NT2/D1 (cell line): Measurements from ENCODE around the gene CDC42BPA.

Source experiments
- DNase-seq: peaks from one replicate; pipeline ENCODE4 v3.0.0-alpha.2; 2011; ENCODE audit warnings: low read depth, low spot score
- H3K27me3 ChIP-seq: 2 replicates; pipeline ENCODE4 v1.6.0; 2011; ENCODE audit warnings: mild to moderate bottlenecking; ENCODE audit not compliant: insufficient read length, insufficient read depth
- H3K36me3 ChIP-seq: 2 replicates; pipeline ENCODE4 v1.6.1; 2011; ENCODE audit warnings: mild to moderate bottlenecking, low read length, mixed read lengths; ENCODE audit not compliant: insufficient read depth, insufficient read length
- H3K4me1 ChIP-seq: 2 replicates; pipeline ENCODE4 v1.5.1; 2011; ENCODE audit not compliant: insufficient read depth, insufficient read length
- H3K4me3 ChIP-seq: 2 replicates; pipeline ENCODE4 v1.5.1; 2011; ENCODE audit warnings: low read depth; ENCODE audit not compliant: insufficient read length
- H3K9ac ChIP-seq: 2 replicates; pipeline ENCODE4 v1.6.0; 2011; ENCODE audit warnings: low read depth; ENCODE audit not compliant: insufficient read length
- H3K9me3 ChIP-seq: 2 replicates; pipeline ENCODE4 v1.5.1; 2011; ENCODE audit warnings: mild to moderate bottlenecking, low read length; ENCODE audit not compliant: insufficient read depth
- SUZ12 ChIP-seq: IDR thresholded peaks from 2 replicates; pipeline ENCODE4 v1.6.1; 2011; ENCODE audit not compliant: insufficient read length, insufficient read depth; ENCODE audit errors: extremely low read depth
- YY1 ChIP-seq: IDR thresholded peaks from 2 replicates; pipeline ENCODE4 v1.6.1; 2011; ENCODE audit not compliant: insufficient read length, insufficient read depth
- ZNF274 ChIP-seq: IDR thresholded peaks from 2 replicates; pipeline ENCODE4 v1.6.1; 2011; ENCODE audit warnings: mild to moderate bottlenecking, low read depth, low read length

The CDC42BPA gene

DNA sequence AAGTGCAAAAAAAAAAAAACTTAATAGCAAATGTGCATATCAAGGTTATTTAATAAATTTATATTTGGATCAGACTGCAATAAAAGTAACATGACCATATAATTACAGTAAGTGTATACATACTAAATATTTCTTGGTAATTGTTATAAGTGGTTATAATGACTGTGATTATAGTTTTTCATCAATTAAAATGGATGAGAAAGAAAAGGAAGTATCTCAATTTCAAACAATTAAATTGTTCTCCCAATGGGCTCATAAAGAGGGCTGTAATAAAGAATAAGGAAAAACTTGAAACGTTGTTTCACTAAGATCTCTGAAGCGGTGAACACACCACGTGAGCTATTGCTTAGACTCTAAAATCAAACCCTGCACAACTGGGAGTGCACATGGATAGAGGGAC lies 104.1 kb downstream of the CDC42BPA start:
- no peaks in the 10 kb centered on the region for H3K9me3 ChIP-seq
- no peak overlapping the region for H3K9ac ChIP-seq
- no peak for DNase-seq
- H3K4me1 ChIP-seq = no peaks in the 10 kb centered on the region
- no peak for TF ChIP-seq YY1
- no peak for TF ChIP-seq SUZ12
- TF ChIP-seq ZNF274 = no peak
- no peaks in the 10 kb centered on the region for H3K27me3 ChIP-seq
- H3K36me3 ChIP-seq = peaks cover 16% of the 10 kb centered on the region
- H3K4me3 ChIP-seq = no peak overlapping the region

- DNase-seq = no peak
- peaks cover 16% of the 10 kb centered on the region for H3K36me3 ChIP-seq
- no peak overlapping the region for H3K9ac ChIP-seq
- no peak overlapping the region for H3K4me3 ChIP-seq
- no peaks in the 10 kb centered on the region for H3K27me3 ChIP-seq
- no peaks in the 10 kb centered on the region for H3K9me3 ChIP-seq
- TF ChIP-seq SUZ12 = no peak
- no peak for TF ChIP-seq YY1
- H3K4me1 ChIP-seq = no peaks in the 10 kb centered on the region
Observed at GRCh38 chr1:227213426-227213825, 104.9 kb downstream of the CDC42BPA start.

- H3K36me3 ChIP-seq = peaks cover 16% of the 10 kb centered on the region
- no peaks in the 10 kb centered on the region for H3K27me3 ChIP-seq
- no peaks in the 10 kb centered on the region for H3K4me1 ChIP-seq
- H3K9ac ChIP-seq = no peak overlapping the region
- DNase-seq = no peak
- H3K4me3 ChIP-seq = no peak overlapping the region
- no peak for TF ChIP-seq ZNF274
- TF ChIP-seq YY1 = no peak
- TF ChIP-seq SUZ12 = no peak
- H3K9me3 ChIP-seq = no peaks in the 10 kb centered on the region
Observed at GRCh38 chr1:227212164-227212563, 106.1 kb downstream of the CDC42BPA start.

DNA sequence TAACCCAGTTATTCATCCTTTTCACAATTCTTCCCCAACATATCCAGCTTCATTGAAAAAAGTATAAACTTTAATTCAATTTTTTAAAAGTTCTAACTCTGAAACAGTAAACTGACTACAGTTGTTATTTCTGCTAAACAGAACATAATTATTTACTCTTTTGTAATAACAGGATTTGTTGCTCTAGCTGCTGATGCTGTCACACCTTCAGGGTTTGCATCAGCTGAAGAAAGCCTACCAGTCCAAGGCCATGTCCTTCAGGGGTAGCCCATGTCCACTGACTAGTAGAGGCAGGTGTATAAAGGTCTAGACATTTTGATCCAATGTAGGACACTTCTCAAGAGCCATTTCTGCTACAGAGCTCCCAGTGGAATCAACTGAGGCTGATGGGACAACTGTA lies 107.7 kb downstream of the CDC42BPA start:
- Histone ChIP-seq H3K9ac (no peak overlapping the region), H3K4me3 (no peak overlapping the region), H3K27me3 (no peaks in the 10 kb centered on the region), H3K36me3 (peaks cover 16% of the 10 kb centered on the region), H3K9me3 (no peaks in the 10 kb centered on the region), H3K4me1 (no peaks in the 10 kb centered on the region)
- no peak for DNase-seq
- no peak for TF ChIP-seq YY1
- no peak for TF ChIP-seq SUZ12
- no peak for TF ChIP-seq ZNF274

GRCh38 chr1:227197064-227197463 lies 121.2 kb downstream of the CDC42BPA start:
- H3K36me3 ChIP-seq = peaks cover 5% of the 10 kb centered on the region
- no peaks in the 10 kb centered on the region for H3K27me3 ChIP-seq
- H3K4me3 ChIP-seq = no peak overlapping the region
- H3K9ac ChIP-seq = no peak overlapping the region
- no peaks in the 10 kb centered on the region for H3K9me3 ChIP-seq
- no peaks in the 10 kb centered on the region for H3K4me1 ChIP-seq
- no peak for DNase-seq
- TF ChIP-seq ZNF274 = no peak
- TF ChIP-seq SUZ12 = no peak
- no peak for TF ChIP-seq YY1

DNA sequence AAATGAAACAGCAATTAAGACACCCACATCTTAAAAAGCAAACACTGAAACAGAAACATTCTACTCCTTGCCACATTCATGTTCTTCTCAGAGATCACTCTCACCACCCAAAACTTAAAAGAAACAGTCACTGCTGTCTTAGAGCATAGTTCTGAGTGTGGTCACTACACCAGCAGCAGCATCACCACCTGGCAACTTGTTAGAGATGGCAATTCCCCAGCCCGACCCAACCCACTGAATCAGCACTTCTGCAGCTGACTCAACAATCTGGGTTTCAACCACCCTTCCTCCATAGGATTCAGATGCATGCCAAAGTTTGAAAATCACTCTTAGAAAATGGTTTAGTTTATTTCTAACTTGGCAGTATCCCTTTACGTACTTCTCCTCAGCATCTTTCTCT lies 126.1 kb downstream of the CDC42BPA start:
- Histone ChIP-seq H3K9ac (no peak overlapping the region), H3K4me3 (no peak overlapping the region), H3K4me1 (no peaks in the 10 kb centered on the region), H3K9me3 (no peaks in the 10 kb centered on the region), H3K27me3 (no peaks in the 10 kb centered on the region), H3K36me3 (peaks cover 7% of the 10 kb centered on the region)
- DNase-seq = no peak
- no peak for TF ChIP-seq YY1
- no peak for TF ChIP-seq ZNF274
- TF ChIP-seq SUZ12 = no peak

- DNase-seq = no peak
- no peaks in the 10 kb centered on the region for H3K27me3 ChIP-seq
- H3K9ac ChIP-seq = no peak overlapping the region
- no peaks in the 10 kb centered on the region for H3K4me1 ChIP-seq
- peaks cover 8% of the 10 kb centered on the region for H3K36me3 ChIP-seq
- no peak overlapping the region for H3K4me3 ChIP-seq
- TF ChIP-seq SUZ12 = no peak
- TF ChIP-seq ZNF274 = no peak
- TF ChIP-seq YY1 = no peak
- H3K9me3 ChIP-seq = no peaks in the 10 kb centered on the region
Observed at GRCh38 chr1:227191607-227192006, 126.7 kb downstream of the CDC42BPA start.

GRCh38 chr1:227190321-227190720 lies 128.0 kb downstream of the CDC42BPA start:
- Histone ChIP-seq H3K4me1 (peaks cover 4% of the 10 kb centered on the region), H3K9ac (no peak overlapping the region), H3K27me3 (no peaks in the 10 kb centered on the region), H3K4me3 (no peak overlapping the region), H3K36me3 (peaks cover 11% of the 10 kb centered on the region), H3K9me3 (no peaks in the 10 kb centered on the region)
- TF ChIP-seq SUZ12 = no peak
- no peak for TF ChIP-seq ZNF274
- TF ChIP-seq YY1 = no peak
- no peak for DNase-seq
